Caco-2 (cell line): ENCODE measurements around the gene SLC39A11. TPM values are rescaled to one million over a fixed set of nuclear protein-coding genes. Genes with fewer than 3 reads are reported as not detected.

Experiments
- BruUV-seq: library from RNA; stranded (reverse); fragments of 400-500 nt; replicated peaks from 2 replicates; lab custom pipeline; 2021; lab: Mats Ljungman, UMichigan
- CTCF ChIA-PET: fragments of 300-600 bp; sonication (Branson Sonifier 250); formaldehyde crosslinking; loops from one replicate; lab custom pipeline; 2022; ENCODE audit warnings: antibody characterized with exemption; lab: Charles Lee
- POLR2A ChIA-PET: fragments of 300-600 bp; sonication (Branson Sonifier 250); formaldehyde crosslinking; loops from one replicate; lab custom pipeline; 2022; ENCODE audit warnings: antibody characterized with exemption; lab: Charles Lee
- DNase-seq, 2 experiments: peaks; one replicate each; pipeline versions ENCODE4 v3.0.0 to v3.0.0-alpha.2; 2020 to 2022
- H3K27me3 ChIP-seq: replicated peaks from 2 replicates; pipeline ENCODE4 v1.6.0; 2011; ENCODE audit warnings: low read length; ENCODE audit not compliant: control insufficient read depth, insufficient read depth
- H3K36me3 ChIP-seq: 2 replicates; pipeline ENCODE4 v1.5.1; 2011; ENCODE audit warnings: low read length; ENCODE audit not compliant: control insufficient read depth, insufficient read depth
- H3K4me1 ChIP-seq: fragments of 250-450 bp; sonication (Bioruptor Pico); 2 replicates; pipeline ENCODE4 v1.5.1; 2020; ENCODE audit warnings: mild to moderate bottlenecking
- H3K4me3 ChIP-seq: 2 replicates; pipeline ENCODE4 v1.5.1; 2011; ENCODE audit warnings: low read depth, mild to moderate bottlenecking, control low read depth, low read length
- H3K9me3 ChIP-seq: fragments of 250-450 bp; sonication (Bioruptor Pico); 2 replicates; pipeline ENCODE4 v1.5.1; 2020; ENCODE audit warnings: mild to moderate bottlenecking, moderate library complexity
- H3K27ac Mint-ChIP-seq: one replicate; pipeline ENCODE4 v1.8.0; 2022; ENCODE audit warnings: mixed read lengths; ENCODE audit not compliant: unreplicated experiment
- H3K27me3 Mint-ChIP-seq: one replicate; pipeline ENCODE4 v1.8.0; 2022; ENCODE audit warnings: mixed read lengths; ENCODE audit not compliant: insufficient read depth, unreplicated experiment
- H3K36me3 Mint-ChIP-seq: one replicate; pipeline ENCODE4 v1.8.0; 2022; ENCODE audit warnings: mild to moderate bottlenecking, mixed read lengths; ENCODE audit not compliant: insufficient read depth, unreplicated experiment
- H3K4me1 Mint-ChIP-seq: one replicate; pipeline ENCODE4 v1.8.0; 2022; ENCODE audit warnings: low read depth, mixed read lengths; ENCODE audit not compliant: unreplicated experiment
- H3K4me3 Mint-ChIP-seq: one replicate; pipeline ENCODE4 v1.8.0; 2022; ENCODE audit warnings: mild to moderate bottlenecking, moderate library complexity, mixed read lengths; ENCODE audit not compliant: unreplicated experiment
- H3K9me3 Mint-ChIP-seq: one replicate; pipeline ENCODE4 v1.8.0; 2022; ENCODE audit warnings: mixed read lengths; ENCODE audit not compliant: unreplicated experiment
- CTCF ChIP-seq, 2 experiments: fragments of 200-600 bp in 1 of 2; IDR thresholded peaks; 1 replicate in 1 of 2; 2 replicates in 1 of 2; pipeline versions ENCODE4 v1.5.1 to v1.8.0; 2011 to 2022; ENCODE audit warnings: antibody characterized with exemption in 1 of 2, control low read depth in 1 of 2, inconsistent platforms in 1 of 2, low read depth in 1 of 2, low read length in 1 of 2, mild to moderate bottlenecking in 1 of 2, moderate library complexity in 1 of 2; ENCODE audit not compliant: insufficient read depth in 1 of 2, severe bottlenecking in 1 of 2, unreplicated experiment in 1 of 2
- intact Hi-C: fragments of 100-400 bp; cut with micrococcal nuclease; formaldehyde crosslinking; loops from one replicate; pipeline ENCODE4 v1.10.0; 2022; ENCODE audit not compliant: unreplicated experiment
- total RNA-seq: library from RNA; stranded (reverse); gene quantifications from 2 replicates; pipeline ENCODE4 v1.2.3, GENCODE V29; 2022

The SLC39A11 gene
- total RNA-seq, 1 experiment from 2014 or later = 26.4 TPM

- Histone ChIP-seq H3K4me3 (no peak overlapping the region), H3K36me3 (no peaks in the 10 kb centered on the region), H3K4me1 (peaks cover 9% of the 10 kb centered on the region; the same call in 1 of the 2 replicates), H3K27me3 (no peaks in the 10 kb centered on the region), H3K9me3 (peaks cover 9% of the 10 kb centered on the region; the same call in 1 of the 2 replicates)
- Mint-ChIP-seq H3K27ac (no peak overlapping the region), H3K4me3 (no peak overlapping the region), H3K4me1 (peaks cover 4% of the 10 kb centered on the region), H3K9me3 (no peaks in the 10 kb centered on the region), H3K27me3 (no peaks in the 10 kb centered on the region), H3K36me3 (peaks cover 9% of the 10 kb centered on the region)
- BruUV-seq = no TSS peak
- no peak for DNase-seq
- TF ChIP-seq CTCF (IDR thresholded peaks at IDR 0.05; ENCODE audit: insufficient read depth in 1 of 2, low read depth in 1 of 2, low read length in 1 of 2, severe bottlenecking in 1 of 2, unreplicated experiment in 1 of 2) = no peak
- intact Hi-C loops = no loop called here
- CTCF ChIA-PET = no interaction called here
- POLR2A ChIA-PET = no interaction called here
Measured at GRCh38 chr17:72840019-72840418, 252.5 kb downstream of the SLC39A11 start.

GRCh38 chr17:72839131-72839725 is 253.3 kb downstream of the SLC39A11 start:
- H3K27ac Mint-ChIP-seq = no peak overlapping the region
- no peak for TF ChIP-seq CTCF (IDR thresholded peaks at IDR 0.05; ENCODE audit: insufficient read depth in 1 of 2, low read depth in 1 of 2, low read length in 1 of 2, severe bottlenecking in 1 of 2, unreplicated experiment in 1 of 2)
- peaks cover 9% of the 10 kb centered on the region for H3K36me3 Mint-ChIP-seq
- BruUV-seq = no TSS peak
- Histone ChIP-seq H3K27me3 (no peaks in the 10 kb centered on the region), H3K4me3 (no peak overlapping the region), H3K9me3 (peaks cover 9% of the 10 kb centered on the region; the same call in 1 of the 2 replicates), H3K4me1 (peaks cover 9% of the 10 kb centered on the region; the same call in 1 of the 2 replicates), H3K36me3 (no peaks in the 10 kb centered on the region)
- CTCF ChIA-PET = no interaction called here
- H3K4me1 Mint-ChIP-seq = no peaks in the 10 kb centered on the region
- POLR2A ChIA-PET = no interaction called here
- DNase-seq = no peak
- no peaks in the 10 kb centered on the region for H3K9me3 Mint-ChIP-seq
- H3K4me3 Mint-ChIP-seq = no peak overlapping the region
- intact Hi-C loops = no loop called here
- H3K27me3 Mint-ChIP-seq = no peaks in the 10 kb centered on the region

- POLR2A ChIA-PET = no interaction called here
- DNase-seq = no peak
- Mint-ChIP-seq H3K36me3 (peaks cover 9% of the 10 kb centered on the region), H3K27ac (no peak overlapping the region), H3K27me3 (no peaks in the 10 kb centered on the region), H3K4me3 (no peak overlapping the region), H3K9me3 (no peaks in the 10 kb centered on the region), H3K4me1 (no peaks in the 10 kb centered on the region)
- CTCF ChIA-PET = no interaction called here
- intact Hi-C loops = no loop called here
- H3K27me3 ChIP-seq = no peaks in the 10 kb centered on the region
- H3K9me3 ChIP-seq = peaks cover 9% of the 10 kb centered on the region; the same call in 1 of the 2 replicates
- TF ChIP-seq CTCF (IDR thresholded peaks at IDR 0.05; ENCODE audit: insufficient read depth in 1 of 2, low read depth in 1 of 2, low read length in 1 of 2, severe bottlenecking in 1 of 2, unreplicated experiment in 1 of 2) = no peak
- BruUV-seq = no TSS peak
- H3K36me3 ChIP-seq = no peaks in the 10 kb centered on the region
- H3K4me3 ChIP-seq = no peak overlapping the region
- peaks cover 9% of the 10 kb centered on the region; the same call in 1 of the 2 replicates for H3K4me1 ChIP-seq
Measured at GRCh38 chr17:72838581-72838980, 253.9 kb downstream of the SLC39A11 start.
